ENCODE results near the gene ALX1.

Gene ALX1

DNA sequence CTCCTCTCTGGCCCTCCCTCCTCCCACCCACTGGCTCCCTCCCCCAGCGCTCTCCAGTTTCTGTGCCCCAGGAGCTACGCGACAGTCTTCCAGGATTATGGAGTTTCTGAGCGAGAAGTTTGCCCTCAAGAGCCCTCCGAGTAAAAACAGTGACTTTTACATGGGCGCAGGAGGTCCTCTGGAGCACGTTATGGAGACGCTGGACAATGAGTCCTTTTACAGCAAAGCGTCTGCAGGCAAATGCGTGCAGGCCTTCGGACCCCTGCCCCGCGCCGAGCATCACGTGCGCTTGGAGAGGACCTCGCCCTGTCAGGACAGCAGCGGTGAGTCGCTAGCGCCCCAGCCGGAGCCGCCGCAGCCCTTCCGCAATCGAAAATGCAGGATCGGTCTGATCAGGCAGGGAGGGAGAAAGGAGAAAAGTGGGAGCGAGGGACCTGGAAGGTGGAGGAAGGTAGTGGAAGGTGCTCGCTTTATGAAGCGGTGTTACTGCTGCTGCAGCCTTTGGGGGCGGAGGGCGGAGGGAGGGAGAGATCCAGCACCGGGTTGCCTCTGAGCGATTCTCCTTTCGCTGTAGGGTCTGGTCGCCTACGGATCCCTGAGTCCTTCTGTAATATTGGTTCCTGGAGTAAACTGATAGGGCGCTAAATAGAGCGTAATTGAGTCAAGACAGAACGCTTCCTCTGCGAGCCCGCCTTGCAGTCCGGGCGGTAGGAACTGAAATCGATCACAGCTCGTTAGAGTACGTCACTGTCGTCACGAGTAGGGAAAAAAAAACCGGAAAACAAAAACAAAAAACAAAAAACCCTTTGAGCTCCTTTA, at the start of gene ALX1:
Gene ALX1 (plus strand): TSS at position 56 of the 819 bp plus-strand sequence. CDS start 42 bp downstream, at position 98.
- no peak for TF ChIP-seq CTCF (IDR thresholded peaks at IDR 0.05; ENCODE audit: borderline replicate concordance, insufficient read depth, low read depth, low read length)
- no peak within 1 kb of the TSS for H3K4me3 ChIP-seq (ENCODE audit: low read depth, low read length)

GRCh38 chr12:85237327-85237726, 42.7 kb upstream of the ALX1 start:
- TF ChIP-seq CTCF (IDR thresholded peaks at IDR 0.05; ENCODE audit: borderline replicate concordance, insufficient read depth, low read depth, low read length) = no peak
- no peak overlapping the region for H3K4me3 ChIP-seq (ENCODE audit: low read depth, low read length)

DNA sequence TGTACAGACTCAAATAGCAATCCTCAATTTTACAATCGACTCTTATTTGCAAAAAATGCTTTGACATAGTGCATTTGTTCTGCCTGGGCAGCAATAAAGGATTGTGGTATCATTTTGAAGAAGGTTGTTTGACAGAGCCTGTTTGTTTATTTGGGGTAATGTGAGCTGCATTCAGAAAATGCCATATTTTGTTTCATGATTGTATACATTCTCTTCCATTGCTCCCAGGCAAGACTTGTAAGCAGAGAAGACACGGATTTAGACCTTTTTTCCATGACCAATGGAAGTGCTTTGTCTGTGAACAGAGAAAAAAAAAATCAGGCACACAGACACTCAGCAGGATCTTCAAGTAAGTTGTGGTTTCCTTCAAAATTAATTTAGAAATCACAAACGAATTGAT, 35.5 kb upstream of the ALX1 start:
- no peak overlapping the region for H3K4me3 ChIP-seq (ENCODE audit: low read depth, low read length)
- no peak for TF ChIP-seq CTCF (IDR thresholded peaks at IDR 0.05; ENCODE audit: borderline replicate concordance, insufficient read depth, low read depth, low read length)

- H3K4me3 ChIP-seq (ENCODE audit: low read depth, low read length) = no peak overlapping the region
- TF ChIP-seq CTCF (IDR thresholded peaks at IDR 0.05; ENCODE audit: borderline replicate concordance, insufficient read depth, low read depth, low read length) = no peak
Observed at GRCh38 chr12:85253853-85254252, 26.2 kb upstream of the ALX1 start.

DNA sequence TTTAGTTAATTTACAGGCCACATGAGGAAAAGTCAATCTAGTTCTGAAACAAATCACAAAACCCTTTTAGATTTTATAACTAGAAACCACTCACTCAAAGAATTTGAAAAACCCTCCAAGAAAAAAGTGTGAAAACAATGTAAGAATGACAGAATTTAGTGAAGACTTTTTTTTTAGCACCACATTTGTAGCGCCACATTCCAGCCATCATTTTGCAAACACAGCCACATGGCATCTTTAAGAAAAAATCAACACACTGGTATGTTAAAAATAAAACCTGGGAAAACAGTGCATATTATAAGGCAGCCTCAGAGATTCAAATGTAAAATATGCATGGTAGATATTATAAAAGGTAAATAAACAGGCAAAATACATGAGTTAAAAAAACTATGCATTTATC, 22.3 kb upstream of the ALX1 start:
- no peak overlapping the region for H3K4me3 ChIP-seq (ENCODE audit: low read depth, low read length)
- no peak for TF ChIP-seq CTCF (IDR thresholded peaks at IDR 0.05; ENCODE audit: borderline replicate concordance, insufficient read depth, low read depth, low read length)

DNA sequence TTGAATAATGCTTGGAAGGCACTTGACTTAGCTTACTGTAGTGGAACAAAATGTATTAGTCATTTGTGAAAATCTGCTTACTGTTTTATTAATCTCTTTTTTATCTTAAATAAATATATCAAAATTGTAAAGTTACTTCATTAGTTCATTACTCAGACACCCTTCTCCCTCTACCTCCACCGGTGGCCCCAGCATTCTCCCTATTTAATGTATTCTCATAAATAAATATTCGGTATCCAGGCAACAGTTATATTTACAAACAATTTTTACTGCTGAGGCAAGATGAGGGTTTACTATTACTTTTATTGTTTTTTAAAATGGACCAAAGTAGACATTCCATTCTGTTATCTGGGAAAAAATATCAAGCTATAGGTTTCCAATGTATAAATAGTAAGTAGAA, 19.6 kb upstream of the ALX1 start:
- TF ChIP-seq CTCF (IDR thresholded peaks at IDR 0.05; ENCODE audit: borderline replicate concordance, insufficient read depth, low read depth, low read length) = no peak
- H3K4me3 ChIP-seq (ENCODE audit: low read depth, low read length) = no peak overlapping the region

DNA sequence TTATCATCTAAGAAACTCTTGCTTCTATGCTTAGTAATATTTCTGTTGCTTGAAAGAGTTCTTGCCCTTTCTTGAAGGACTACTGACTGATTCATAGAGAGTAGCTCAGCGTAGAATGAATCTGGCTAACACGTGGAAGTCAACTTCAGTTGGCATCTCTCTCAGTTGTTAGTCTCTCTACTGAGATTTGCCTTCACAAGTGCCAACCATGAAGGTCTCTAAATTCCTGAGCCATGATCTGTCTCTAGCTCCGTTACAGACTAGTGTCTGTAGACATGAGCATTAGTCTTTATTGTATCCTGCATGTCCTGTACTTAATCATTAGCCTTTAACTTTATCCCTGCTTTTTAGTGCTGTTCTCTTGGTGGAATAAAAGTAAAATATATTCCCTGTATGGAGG, 19.1 kb upstream of the ALX1 start:
- H3K4me3 ChIP-seq (ENCODE audit: low read depth, low read length) = no peak overlapping the region
- TF ChIP-seq CTCF (IDR thresholded peaks at IDR 0.05; ENCODE audit: borderline replicate concordance, insufficient read depth, low read depth, low read length) = no peak
